Fibroblast of lung (primary cell): ENCODE results near the gene MYH9.

ENCODE experiments used
- CTCF ChIP-seq, 2 donors: IDR thresholded peaks in 1 of 2; conservative IDR thresholded peaks in 1 of 2; 1 replicate in 1 of 2; 2 replicates in 1 of 2; pipeline ENCODE4 v1.5.1; 2011 to 2012; ENCODE audit warnings: low read length in 2 of 2, control low read depth in 1 of 2, inconsistent platforms in 1 of 2, low read depth in 1 of 2, mild to moderate bottlenecking in 1 of 2
- EZH2 ChIP-seq: IDR thresholded peaks from 2 replicates; pipeline ENCODE4 v1.5.1; 2012; ENCODE audit warnings: low read length, control low read depth, mild to moderate bottlenecking; ENCODE audit errors: missing control alignments

- TF ChIP-seq CTCF (conservative IDR thresholded peaks at IDR 0.05 in 1 of 2, IDR thresholded peaks at IDR 0.05 in 1 of 2; ENCODE audit: low read depth in 1 of 2, low read length in 2 of 2) (no peak), EZH2 (no peak)
Measured at GRCh38 chr22:36326178-36327161, 61.3 kb downstream of the MYH9 start.
